H1 (cell line): ENCODE results near the gene KCP.

ENCODE experiments used
- ATF2 ChIP-seq: IDR thresholded peaks from 2 replicates; pipeline ENCODE4 v1.6.1; 2012; ENCODE audit warnings: low read length, inconsistent platforms
- CHD2 ChIP-seq: IDR thresholded peaks from 2 replicates; pipeline ENCODE4 v1.6.1; 2012; ENCODE audit warnings: low read length, improper control_type of control experiment
- CTCF ChIP-seq, 3 experiments: IDR thresholded peaks; 1 replicate in 2 of 3; 2 replicates in 1 of 3; pipeline versions ENCODE4 v1.5.1 to v1.6.1; 2011; ENCODE audit warnings: low read length in 3 of 3, mild to moderate bottlenecking in 3 of 3, inconsistent platforms in 2 of 3, low read depth in 1 of 3, moderate library complexity in 1 of 3; ENCODE audit not compliant: insufficient read depth in 1 of 3; ENCODE audit errors: control extremely low read depth in 1 of 3
- EP300 ChIP-seq, 2 experiments: IDR thresholded peaks; 1 replicate in 1 of 2; 2 replicates in 1 of 2; pipeline ENCODE4 v1.6.1; 2011 to 2012; ENCODE audit warnings: low read depth in 2 of 2, low read length in 2 of 2, mild to moderate bottlenecking in 2 of 2, borderline replicate concordance in 1 of 2, inconsistent platforms in 1 of 2, moderate library complexity in 1 of 2
- FOSL1 ChIP-seq: IDR thresholded peaks from 2 replicates; pipeline ENCODE4 v1.6.1; 2011; ENCODE audit warnings: mild to moderate bottlenecking, low read depth, low read length, moderate library complexity; ENCODE audit not compliant: insufficient read depth
- HDAC6 ChIP-seq: IDR thresholded peaks from one replicate; pipeline ENCODE4 v1.7.1; 2012; ENCODE audit warnings: low read depth, mild to moderate bottlenecking, inconsistent platforms, low read length, moderate library complexity
- POLR2AphosphoS5 ChIP-seq: IDR thresholded peaks from 2 replicates; pipeline ENCODE4 v1.6.1; 2011; ENCODE audit warnings: low read depth, low read length
- RFX5 ChIP-seq: IDR thresholded peaks from 2 replicates; pipeline ENCODE4 v1.6.1; 2011; ENCODE audit warnings: low read depth, low read length, improper control_type of control experiment, borderline replicate concordance
- SIN3A ChIP-seq, 2 experiments: IDR thresholded peaks in 1 of 2; conservative IDR thresholded peaks in 1 of 2; 2 replicates each; pipeline ENCODE4 v1.6.1; 2011 to 2012; ENCODE audit warnings: low read length in 2 of 2, improper control_type of control experiment in 1 of 2, low read depth in 1 of 2, mild to moderate bottlenecking in 1 of 2
- TEAD4 ChIP-seq: IDR thresholded peaks from 2 replicates; pipeline ENCODE4 v1.6.1; 2012; ENCODE audit warnings: low read depth, low read length, inconsistent platforms, mixed read lengths

- TF ChIP-seq TEAD4 (no peak), CTCF (IDR thresholded peaks at IDR 0.05; ENCODE audit: control extremely low read depth in 1 of 3, insufficient read depth in 1 of 3, low read depth in 1 of 3, low read length in 3 of 3) (no peak), RFX5 (no peak), HDAC6 (no peak), CHD2 (no peak), POLR2AphosphoS5 (no peak), SIN3A (conservative IDR thresholded peaks at IDR 0.05 in 1 of 2, IDR thresholded peaks at IDR 0.05 in 1 of 2; ENCODE audit: low read depth in 1 of 2, low read length in 2 of 2) (no peak), ATF2 (no peak), FOSL1 (no peak), EP300 (IDR thresholded peaks at IDR 0.05; ENCODE audit: borderline replicate concordance in 1 of 2, low read depth in 2 of 2, low read length in 2 of 2) (no peak)
Observed at GRCh38 chr7:128865996-128866877, 44.3 kb downstream of the KCP start.
